Fibroblast of skin of left quadriceps (primary cell): ENCODE results near the gene UBR7.

Experiments used
- DNase-seq, 2 experiments: peaks; one replicate each; pipeline ENCODE4 v3.0.0-alpha.2; 2013; ENCODE audit warnings: low read depth in 2 of 2

UBR7 gene

GRCh38 chr14:93249128-93249831 lies 42.2 kb downstream of the UBR7 start:
- no peak for DNase-seq

- no peak for DNase-seq
These were observed 55.4 kb downstream of the UBR7 start for GRCh38 chr14:93262446-93262845.

DNA sequence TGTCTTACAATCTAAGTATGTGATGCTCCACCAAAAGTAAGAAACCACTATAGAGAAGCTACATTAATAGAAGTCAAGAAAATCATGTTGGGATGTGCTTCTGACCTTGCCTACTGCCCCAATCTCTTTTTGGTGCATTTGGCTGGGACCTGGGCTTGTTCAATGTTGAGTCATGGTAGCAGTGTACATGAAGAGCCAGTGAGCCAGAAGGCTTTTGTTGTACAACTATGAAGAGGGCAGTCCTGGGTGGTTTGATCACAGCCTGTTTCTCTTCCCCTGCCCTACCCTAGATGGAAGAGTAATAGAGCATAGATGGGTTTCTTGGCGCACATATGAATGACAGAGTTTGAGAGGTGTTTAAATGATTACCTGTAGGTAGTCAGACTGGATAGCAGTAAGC lies 56.4 kb downstream of the UBR7 start:
- DNase-seq: no peak

DNA sequence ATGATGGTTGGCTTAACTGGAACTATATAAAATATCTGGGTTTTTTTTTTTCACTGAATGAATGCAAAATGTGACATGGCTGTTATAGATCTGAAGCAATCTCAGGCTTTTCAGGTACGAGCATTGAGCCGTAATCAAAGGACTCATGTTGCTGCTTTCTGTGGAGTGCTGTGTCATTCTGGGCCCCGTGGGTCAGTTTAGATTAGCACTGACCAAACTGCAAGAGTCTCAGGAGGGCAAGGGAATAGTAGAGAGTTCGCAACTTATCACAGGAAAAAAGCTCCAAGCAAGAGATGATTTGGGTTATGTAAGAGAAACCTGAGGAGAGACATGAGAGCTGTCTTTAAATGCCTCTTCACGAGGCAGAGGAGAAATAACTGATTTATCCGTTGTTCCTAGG lies 59.1 kb downstream of the UBR7 start:
- DNase-seq: no peak

DNA sequence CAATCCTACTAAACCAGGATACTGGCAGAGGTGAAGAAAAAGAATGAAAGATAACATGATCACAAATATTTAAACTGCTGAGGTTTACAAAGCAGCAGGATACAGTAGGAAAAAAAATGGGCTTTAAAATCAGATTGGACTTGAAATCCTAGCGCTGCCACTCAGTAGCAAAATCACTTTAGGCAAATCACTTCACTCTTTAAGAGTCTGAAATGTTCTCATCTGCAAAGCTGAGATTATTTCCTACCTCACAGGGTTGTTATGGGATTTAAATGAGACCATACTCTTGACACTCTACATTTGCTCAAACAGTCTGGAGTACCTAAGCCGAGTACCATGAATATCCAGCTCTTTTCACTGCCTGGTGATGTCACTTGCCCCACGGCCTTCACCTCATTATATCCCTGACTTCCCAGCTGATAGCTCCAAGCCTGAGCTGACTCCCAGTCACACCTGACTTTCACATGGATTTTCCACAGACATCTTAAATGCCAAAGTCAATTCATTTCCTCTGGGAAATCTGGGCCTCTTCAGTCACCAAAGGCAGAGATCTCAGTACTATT lies 60.2 kb downstream of the UBR7 start:
- DNase-seq: no peak

GRCh38 chr14:93268406-93268805 lies 61.4 kb downstream of the UBR7 start:
- DNase-seq: no peak

DNA sequence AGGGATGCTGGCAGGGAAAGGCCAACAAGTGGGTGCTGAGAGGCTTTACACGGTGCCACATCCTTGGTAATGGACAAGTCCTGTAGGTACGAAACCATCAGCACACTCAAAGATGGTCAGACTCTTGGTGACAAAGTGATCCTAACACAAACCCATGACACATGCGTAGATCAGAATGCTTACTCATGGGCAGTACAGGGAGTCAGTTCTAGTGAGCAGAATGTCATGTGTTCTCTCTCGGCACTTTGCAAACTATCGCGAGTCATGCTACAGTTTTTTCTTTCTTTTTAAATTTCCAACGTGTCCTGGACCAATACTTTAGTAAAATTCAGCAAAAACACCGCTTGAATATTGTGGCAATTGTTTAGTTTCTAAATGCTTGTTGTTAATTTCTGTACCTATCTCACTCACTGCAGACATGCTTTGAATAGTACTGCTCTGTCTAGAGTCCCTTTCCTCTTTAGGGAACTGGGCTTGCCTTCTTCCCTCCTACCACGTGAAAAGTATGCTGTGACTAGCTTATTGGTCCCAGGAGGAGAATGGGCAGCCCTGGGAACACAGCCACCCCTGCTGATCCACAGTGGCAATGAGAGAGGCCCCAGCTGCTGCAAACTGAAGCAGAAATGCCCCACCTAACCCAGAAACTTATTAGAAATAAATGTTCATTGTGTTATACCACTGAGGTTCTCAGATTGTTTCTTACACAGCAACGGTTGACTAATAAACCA lies 62.4 kb downstream of the UBR7 start:
- DNase-seq: no peak

- DNase-seq: no peak
These were observed 64.1 kb downstream of the UBR7 start for GRCh38 chr14:93271111-93271510.

- DNase-seq: no peak
These were observed 67.2 kb downstream of the UBR7 start for GRCh38 chr14:93274055-93274806.

DNA sequence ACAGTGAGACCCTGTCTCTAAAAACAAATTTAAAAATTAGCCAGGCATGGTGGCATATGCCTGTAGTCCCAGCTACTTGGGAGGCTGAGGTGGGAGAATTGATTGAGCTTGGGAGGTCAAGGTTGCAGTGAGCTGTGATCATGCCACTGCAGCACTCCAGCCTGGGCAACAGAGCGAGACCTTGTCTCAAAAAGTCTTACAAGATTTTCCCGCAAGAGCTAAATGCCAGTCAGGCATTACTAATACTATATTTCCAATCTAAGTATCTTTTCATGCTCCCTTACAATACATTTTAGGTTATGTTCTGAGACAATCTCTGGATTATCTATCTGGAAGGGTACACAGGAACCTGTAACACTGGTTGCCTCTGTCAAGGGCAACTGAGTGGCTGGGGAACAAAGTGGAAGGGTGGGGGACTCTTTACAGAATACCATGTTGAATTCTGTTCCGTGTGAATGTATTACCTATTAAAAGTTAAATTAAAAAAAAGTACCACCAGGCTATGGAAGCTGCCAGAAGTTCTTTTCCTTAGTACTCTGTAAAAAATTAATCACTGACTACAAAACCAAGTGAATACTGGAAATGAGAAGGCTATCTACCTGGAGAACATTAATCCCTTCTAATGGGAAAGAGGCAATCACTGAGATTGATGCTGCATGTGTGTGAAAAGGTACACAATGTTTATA lies 69.1 kb downstream of the UBR7 start:
- no peak for DNase-seq
